SU-DHL-6 (cell line): ENCODE data around the gene MAX.

Experiments used
- H2AFZ ChIP-seq: fragments of 200-600 bp; sonication (generic); 2 replicates; pipeline ENCODE4 v1.6.1; 2014; ENCODE audit warnings: low read depth, mild to moderate bottlenecking, moderate library complexity, mixed read lengths, antibody characterized with exemption, low read length; ENCODE audit not compliant: severe bottlenecking
- H3F3A ChIP-seq: fragments of 200-600 bp; shearing (Covaris generic); 2 replicates; pipeline ENCODE4 v1.6.0; 2016; ENCODE audit warnings: antibody characterized with exemption, mild to moderate bottlenecking; ENCODE audit not compliant: insufficient read depth
- H3K27ac ChIP-seq: fragments of 200-600 bp; sonication (generic); 2 replicates; pipeline ENCODE4 v1.5.1; 2016; ENCODE audit warnings: low read depth, mild to moderate bottlenecking, low read length, moderate library complexity, mixed read lengths
- H3K27me3 ChIP-seq: fragments of 200-600 bp; sonication (generic), shearing (Covaris generic); 2 replicates; pipeline ENCODE4 v1.6.0; 2014; ENCODE audit warnings: mild to moderate bottlenecking, low read length
- H3K36me3 ChIP-seq: fragments of 200-600 bp; sonication (generic); 2 replicates; pipeline ENCODE4 v1.6.1; 2014; ENCODE audit warnings: mild to moderate bottlenecking, low read length, mixed read lengths
- H3K4me2 ChIP-seq: fragments of 300-600, 200-600 bp; shearing (Covaris generic), sonication (generic); 2 replicates; pipeline ENCODE4 v1.6.0; 2014; ENCODE audit warnings: low read length, low read depth, mild to moderate bottlenecking; ENCODE audit not compliant: poor library complexity, severe bottlenecking
- H3K4me3 ChIP-seq: fragments of 200-600 bp; sonication (generic); 2 replicates; pipeline ENCODE4 v1.5.1; 2014; ENCODE audit warnings: antibody characterized with exemption, low read length, mild to moderate bottlenecking, mixed read lengths; ENCODE audit not compliant: insufficient read depth, poor library complexity, severe bottlenecking
- H3K79me2 ChIP-seq: fragments of 200-600 bp; sonication (generic); 2 replicates; pipeline ENCODE4 v1.6.1; 2014; ENCODE audit warnings: mild to moderate bottlenecking, low read length, moderate library complexity; ENCODE audit not compliant: insufficient read depth
- H3K9ac ChIP-seq: fragments of 200-600 bp; sonication (generic); 2 replicates; pipeline ENCODE4 v1.7.0; 2014; ENCODE audit warnings: mild to moderate bottlenecking, low read length
- H3K9me2 ChIP-seq: fragments of 200-600 bp; sonication (generic); replicated peaks from 2 replicates; pipeline ENCODE4 v1.6.1; 2014; ENCODE audit warnings: low read length; ENCODE audit not compliant: insufficient read depth
- H3K9me3 ChIP-seq: fragments of 200-600 bp; sonication (generic); 2 replicates; pipeline ENCODE4 v1.6.1; 2014; ENCODE audit warnings: low read length, mixed read lengths; ENCODE audit not compliant: insufficient read depth
- H4K20me1 ChIP-seq: fragments of 200-600 bp; sonication (generic); 2 replicates; pipeline ENCODE4 v1.6.1; 2014; ENCODE audit warnings: low read depth, mild to moderate bottlenecking, antibody characterized with exemption, low read length, moderate library complexity, mixed read lengths
- CTCF ChIP-seq: fragments of 200-600 bp; sonication (generic); IDR thresholded peaks from one replicate; pipeline ENCODE4 v1.5.1; 2017; ENCODE audit warnings: antibody characterized with exemption, mild to moderate bottlenecking, low read length, moderate library complexity; ENCODE audit not compliant: insufficient read depth, poor library complexity, severe bottlenecking
- EZH2phosphoT487 ChIP-seq: fragments of 200-600 bp; sonication (generic), shearing (Covaris generic); conservative IDR thresholded peaks from 2 replicates; pipeline ENCODE4 v1.6.1; 2018; ENCODE audit warnings: mild to moderate bottlenecking, antibody characterized with exemption, low read length, moderate library complexity, mixed read lengths

MAX gene

GRCh38 chr14:65069874-65070413 lies 32.4 kb downstream of the MAX start:
- Histone ChIP-seq H2AFZ (no peak overlapping the region), H3K9ac (no peak overlapping the region), H4K20me1 (no peaks in the 10 kb centered on the region), H3K9me2 (no peaks in the 10 kb centered on the region), H3K27ac (no peak overlapping the region), H3F3A (no peaks in the 10 kb centered on the region), H3K4me2 (no peak overlapping the region), H3K27me3 (no peaks in the 10 kb centered on the region), H3K79me2 (no peaks in the 10 kb centered on the region), H3K9me3 (no peaks in the 10 kb centered on the region), H3K4me3 (no peak overlapping the region), H3K36me3 (no peaks in the 10 kb centered on the region)
- TF ChIP-seq CTCF = no peak
- no peak for TF ChIP-seq EZH2phosphoT487

GRCh38 chr14:65065719-65066118 lies 36.6 kb downstream of the MAX start:
- no peaks in the 10 kb centered on the region for H3K9me2 ChIP-seq
- no peaks in the 10 kb centered on the region for H3K9me3 ChIP-seq
- H3K9ac ChIP-seq = no peak overlapping the region
- TF ChIP-seq EZH2phosphoT487 = no peak
- TF ChIP-seq CTCF = no peak
- no peaks in the 10 kb centered on the region for H3F3A ChIP-seq
- H4K20me1 ChIP-seq = no peaks in the 10 kb centered on the region
- H3K79me2 ChIP-seq = no peaks in the 10 kb centered on the region
- no peak overlapping the region for H3K4me3 ChIP-seq
- peaks cover 2% of the 10 kb centered on the region; the same call in 1 of the 2 replicates for H3K36me3 ChIP-seq
- H3K4me2 ChIP-seq = no peak overlapping the region
- no peaks in the 10 kb centered on the region for H3K27me3 ChIP-seq
- H2AFZ ChIP-seq = no peak overlapping the region
- no peak overlapping the region for H3K27ac ChIP-seq

- Histone ChIP-seq H2AFZ (no peak overlapping the region), H3K27me3 (no peaks in the 10 kb centered on the region), H3K79me2 (no peaks in the 10 kb centered on the region), H3K27ac (no peak overlapping the region), H3K9ac (no peak overlapping the region), H3K4me3 (no peak overlapping the region), H3K9me2 (no peaks in the 10 kb centered on the region), H3K4me2 (no peak overlapping the region), H3K36me3 (peaks cover 2% of the 10 kb centered on the region; the same call in 1 of the 2 replicates), H3F3A (no peaks in the 10 kb centered on the region), H3K9me3 (no peaks in the 10 kb centered on the region), H4K20me1 (no peaks in the 10 kb centered on the region)
- no peak for TF ChIP-seq CTCF
- TF ChIP-seq EZH2phosphoT487 = no peak
Observed at GRCh38 chr14:65062096-65063075, 39.9 kb downstream of the MAX start.
